NCI-H69 (cell line): ENCODE data around the gene VSIG10.
A peak's percentile ranks its signal among the peaks of the same experiment; 100 is the strongest.
"Not testable (repeated sequence)": the region's sequence is repeated elsewhere in the genome, so short reads cannot be mapped to it uniquely, and the experiment has no call there.

ENCODE experiments used
- DNase-seq: peaks from one replicate; lab custom pipeline; 2025; lab: John Stamatoyannopoulos, UW

The VSIG10 gene

GRCh38 chr12:118032188-118032587 lies 71.6 kb downstream of the VSIG10 start:
- no peak for DNase-seq

GRCh38 chr12:118029166-118029565 lies 74.6 kb downstream of the VSIG10 start:
- DNase-seq: no peak

GRCh38 chr12:118025168-118025567 lies 78.6 kb downstream of the VSIG10 start:
- DNase-seq: no peak

GRCh38 chr12:118023301-118023860 lies 80.4 kb downstream of the VSIG10 start:
- DNase-seq: no peak

GRCh38 chr12:118022728-118023109 lies 81.1 kb downstream of the VSIG10 start:
- DNase-seq: no peak

GRCh38 chr12:118022097-118022727 lies 81.6 kb downstream of the VSIG10 start:
- not testable (repeated sequence) for DNase-seq

- no peak for DNase-seq
Observed at GRCh38 chr12:118020036-118020435, 83.8 kb downstream of the VSIG10 start.

GRCh38 chr12:118017926-118018325 lies 85.9 kb downstream of the VSIG10 start:
- no peak for DNase-seq

- peak; percentile 100 for DNase-seq
Observed at GRCh38 chr12:118016424-118017264, 87.2 kb downstream of the VSIG10 start, which contains the start of gene RFC5. TSS of gene RFC5 (plus strand) at chr12:118016703. CDS start at chr12:118016828, 125 bp downstream.

- peak; percentile 30 for DNase-seq
Observed at GRCh38 chr12:118015944-118016343, 87.9 kb downstream of the VSIG10 start.

- DNase-seq: no peak
Observed at GRCh38 chr12:118015306-118015705, 88.5 kb downstream of the VSIG10 start.
